Measurements from ENCODE around the gene SLC46A1. TPM values are rescaled to one million over a fixed set of nuclear protein-coding genes. Genes with fewer than 3 reads are reported as not detected.

SLC46A1 gene
- total and polyA plus RNA-seq, 2 of the 13 experiments (the other 11 are each of a cell fraction or from before 2014, with no cell fraction given) = 19.6 to 22.6 TPM

- TF ChIP-seq POLR2A (IDR thresholded peaks at IDR 0.05; ENCODE audit: insufficient read depth in 1 of 2, low read depth in 2 of 2, low read length in 2 of 2) (peak; percentile 51 to 68; a peak in 3 of 4 replicates), POLR2AphosphoS2 (IDR thresholded peaks at IDR 0.05; ENCODE audit: low read depth, low read length) (no peak), ARID4A (CRISPR knock-in tag; IDR thresholded peaks at IDR 0.05; ENCODE audit: borderline replicate concordance) (peak; percentile 79; the same call in 1 of the 2 replicates), ZSCAN25 (CRISPR knock-in tag; IDR thresholded peaks at IDR 0.05) (no peak; the same call in 1 of the 2 replicates), HOMEZ (CRISPR knock-in tag; IDR thresholded peaks at IDR 0.05; ENCODE audit: low read depth) (no peak; the same call in 1 of the 2 replicates), KDM3A (CRISPR knock-in tag; IDR thresholded peaks at IDR 0.05; ENCODE audit: low read depth) (no peak; the same call in 1 of the 2 replicates), THAP8 (CRISPR knock-in tag; IDR thresholded peaks at IDR 0.05; ENCODE audit: borderline replicate concordance) (no peak), ZFP91 (CRISPR knock-in tag; IDR thresholded peaks at IDR 0.05; ENCODE audit: borderline replicate concordance) (peak; percentile 79), ZNF562 (CRISPR knock-in tag; IDR thresholded peaks at IDR 0.05; ENCODE audit: borderline replicate concordance) (no peak), PITX1 (CRISPR knock-in tag; IDR thresholded peaks at IDR 0.05) (peak; percentile 95), ZNF234 (CRISPR knock-in tag; conservative IDR thresholded peaks at IDR 0.05) (no peak), YY1 (IDR thresholded peaks at IDR 0.05; ENCODE audit: insufficient read depth, insufficient replicate concordance, low read depth, low read length) (peak; percentile 39), ZNF570 (CRISPR knock-in tag; IDR thresholded peaks at IDR 0.05; ENCODE audit: borderline replicate concordance) (no peak), ZNF703 (CRISPR knock-in tag; IDR thresholded peaks at IDR 0.05; ENCODE audit: borderline replicate concordance) (no peak), ZNF3 (CRISPR knock-in tag; IDR thresholded peaks at IDR 0.05) (no peak), ZNF30 (CRISPR knock-in tag; IDR thresholded peaks at IDR 0.05) (no peak), PRDM10 (CRISPR knock-in tag; IDR thresholded peaks at IDR 0.05; ENCODE audit: low read depth) (peak; percentile 80; the same call in 1 of the 2 replicates), ZNF841 (CRISPR knock-in tag; IDR thresholded peaks at IDR 0.05; ENCODE audit: borderline replicate concordance) (no peak)
Observed at GRCh38 chr17:28368306-28368831, 37.6 kb downstream of the SLC46A1 start (continued).
